ENCODE data around the gene CD36. TPM values are rescaled to one million over a fixed set of nuclear protein-coding genes. Genes with fewer than 3 reads are reported as not detected.

CD36 gene
- total RNA-seq, 6 donors from 2014 or later, result 92.9 to 157 (median 111) TPM

- H3K27me3 ChIP-seq, result no peaks in the 10 kb centered on the region
- 75 to 88% methylated on average over 1 of the region's 1 CpG for WGBS, 2 donors
These were observed 68.9 kb downstream of the CD36 start for GRCh38 chr7:80707318-80707717.

GRCh38 chr7:80708123-80708522 is 69.7 kb downstream of the CD36 start:
- DNase-seq, result no peak
- TF ChIP-seq CTCF (IDR thresholded peaks at IDR 0.05), result no peak
- no peak for TF ChIP-seq EP300 (IDR thresholded peaks at IDR 0.05)
- no peak for TF ChIP-seq POLR2A (IDR thresholded peaks at IDR 0.05)
- no peak for TF ChIP-seq POLR2AphosphoS5 (IDR thresholded peaks at IDR 0.05)
- H3K36me3 ChIP-seq, result no peaks in the 10 kb centered on the region
- H3K9me3 ChIP-seq, result no peaks in the 10 kb centered on the region
- no peaks in the 10 kb centered on the region for H3K4me1 ChIP-seq
- WGBS, 2 donors, result 61 to 66% methylated on average over 2 of the region's 2 CpGs
- no peak overlapping the region for H3K4me3 ChIP-seq
- ATAC-seq (ENCODE audit: low FRiP score in 2 of 2), result peak in 1 of 2 donors; percentile 51
- no peaks in the 10 kb centered on the region for H3K27me3 ChIP-seq
- peak overlapping the region in 1 of 4 donors; percentile 11 for H3K27ac ChIP-seq

More at GRCh38 chr7:80707318-80707717, 68.9 kb downstream of the CD36 start:
- ATAC-seq (ENCODE audit: low FRiP score in 2 of 2) (no peak), DNase-seq (no peak)
- Histone ChIP-seq H3K4me1 (no peaks in the 10 kb centered on the region), H3K36me3 (no peaks in the 10 kb centered on the region), H3K27ac (no peak overlapping the region), H3K4me3 (no peak overlapping the region), H3K9me3 (no peaks in the 10 kb centered on the region)
- TF ChIP-seq CTCF (IDR thresholded peaks at IDR 0.05) (no peak), EP300 (IDR thresholded peaks at IDR 0.05) (no peak), POLR2A (IDR thresholded peaks at IDR 0.05) (no peak), POLR2AphosphoS5 (IDR thresholded peaks at IDR 0.05) (no peak)

GRCh38 chr7:80711531-80711930 is 73.1 kb downstream of the CD36 start:
- no peaks in the 10 kb centered on the region for H3K27me3 ChIP-seq
- WGBS, 2 donors, result 62 to 72% methylated on average over 2 of the region's 2 CpGs
- no peaks in the 10 kb centered on the region for H3K4me1 ChIP-seq
- peak in 1 of 2 donors; percentile 89 for ATAC-seq (ENCODE audit: low FRiP score in 2 of 2)
- TF ChIP-seq CTCF (IDR thresholded peaks at IDR 0.05) (no peak), EP300 (IDR thresholded peaks at IDR 0.05) (peak in 1 of 4 donors; percentile 8)
- H3K4me3 ChIP-seq, result no peak overlapping the region
- H3K36me3 ChIP-seq, result no peaks in the 10 kb centered on the region
- no peak overlapping the region for H3K27ac ChIP-seq
- DNase-seq, result no peak
- H3K9me3 ChIP-seq, result no peaks in the 10 kb centered on the region

- TF ChIP-seq CTCF (IDR thresholded peaks at IDR 0.05) (no peak), POLR2A (IDR thresholded peaks at IDR 0.05) (no peak), POLR2AphosphoS5 (IDR thresholded peaks at IDR 0.05) (no peak), EP300 (IDR thresholded peaks at IDR 0.05) (no peak)
- Histone ChIP-seq H3K9me3 (no peaks in the 10 kb centered on the region), H3K27ac (no peak overlapping the region), H3K36me3 (no peaks in the 10 kb centered on the region), H3K4me3 (no peak overlapping the region), H3K27me3 (no peaks in the 10 kb centered on the region), H3K4me1 (peaks cover 7 to 21% (median 15%) of the 10 kb centered on the region in 4 donors)
- WGBS, 2 donors, result 66 to 79% methylated on average over 3 of the region's 3 CpGs
- no peak for DNase-seq
- no peak for ATAC-seq (ENCODE audit: low FRiP score in 2 of 2)
These were observed 80.8 kb downstream of the CD36 start for GRCh38 chr7:80719261-80719660.

GRCh38 chr7:80720146-80720545 is 81.7 kb downstream of the CD36 start:
- no peaks in the 10 kb centered on the region for H3K9me3 ChIP-seq
- TF ChIP-seq EP300 (IDR thresholded peaks at IDR 0.05), result no peak
- TF ChIP-seq CTCF (IDR thresholded peaks at IDR 0.05), result no peak
- TF ChIP-seq POLR2AphosphoS5 (IDR thresholded peaks at IDR 0.05), result no peak
- no peak for TF ChIP-seq POLR2A (IDR thresholded peaks at IDR 0.05)
- no peaks in the 10 kb centered on the region for H3K27me3 ChIP-seq
- H3K36me3 ChIP-seq, result no peaks in the 10 kb centered on the region
- ATAC-seq (ENCODE audit: low FRiP score in 2 of 2) (no peak), DNase-seq (no peak)
- H3K27ac ChIP-seq, result no peak overlapping the region
- 94 to 95% methylated on average over 3 of the region's 3 CpGs for WGBS, 2 donors
- no peak overlapping the region for H3K4me3 ChIP-seq
- peaks cover 7 to 21% (median 15%) of the 10 kb centered on the region in 4 donors for H3K4me1 ChIP-seq

Data from upper lobe of left lung (tissue), 6 donors.